ENCODE measurements around the gene BCAS1. TPM values are rescaled to one million over a fixed set of nuclear protein-coding genes. Genes with fewer than 3 reads are reported as not detected.

The BCAS1 gene
- total and polyA plus RNA-seq, 10 of the 15 experiments (the other 5 are each of a cell fraction or from before 2014, with no cell fraction given) = 0.21 to 1.4 (median 0.55) TPM

- DNase-seq (ENCODE audit: low read depth, low spot score) (no peak), FAIRE-seq (peak; percentile 88), ATAC-seq (peak; percentile 97)
- WGBS (ENCODE audit: insufficient coverage, insufficient replicate concordance, low lambda C conversion rate, missing lambda C conversion rate) = 31% methylated on average over 11 of the region's 11 CpGs
- in situ Hi-C loops (cut with MboI) (loop anchor here (5.0 kb wide), 2 partner anchors 94 to 544 kb away; no protein-coding TSS in a partner anchor), intact Hi-C loops (cut with micrococcal nuclease; ENCODE audit: unreplicated experiment) (no loop called here)
- H3K4me3 ChIP-seq = no peak overlapping the region
- no peaks in the 10 kb centered on the region for H3K9me3 ChIP-seq (replicated peaks; ENCODE audit: control insufficient read depth, insufficient read depth, low read length)
- no peaks in the 10 kb centered on the region for H4K20me1 ChIP-seq (ENCODE audit: control insufficient read depth, insufficient read depth)
- H3K4me2 ChIP-seq (ENCODE audit: control insufficient read depth, insufficient read depth) = no peak overlapping the region
- ChIA-PET CTCF (interaction anchor here (0.6 to 7.5 kb wide), 33 partner anchors 9 to 1794 kb away, joined by 3 to 124 read pairs (median 4); partner anchors contain the start of gene PFDN4), POLR2A (no interaction called here), RAD21 (ENCODE audit: unreplicated experiment) (interaction anchor here (0.6 to 1.5 kb wide), 5 partner anchors 9 to 543 kb away, joined by 3 to 7 read pairs (median 3); partner anchors contain the start of gene PFDN4), SMC1A (ENCODE audit: uncharacterized antibody, unreplicated experiment) (interaction anchor here (0.6 to 4.9 kb wide), 12 partner anchors 8 to 545 kb away, joined by 3 to 32 read pairs (median 7); no protein-coding TSS in a partner anchor)
- BruUV-seq (replicated peaks) = no TSS peak
- H3K36me3 ChIP-seq (ENCODE audit: control insufficient read depth in 2 of 2, insufficient read depth in 2 of 2, low read length in 1 of 2) = no peaks in the 10 kb centered on the region
- no peaks in the 10 kb centered on the region for H3K4me1 ChIP-seq (ENCODE audit: control insufficient read depth, insufficient read depth, low read length)
- no peak overlapping the region for H2AFZ ChIP-seq (ENCODE audit: control insufficient read depth, low read depth, low read length)
- H3K9ac ChIP-seq (ENCODE audit: control insufficient read depth, insufficient read depth, low read length) = no peak overlapping the region
- H3K79me2 ChIP-seq (ENCODE audit: control insufficient read depth, insufficient read depth, low read length) = no peaks in the 10 kb centered on the region
- H3K27ac ChIP-seq (ENCODE audit: control insufficient read depth, insufficient read depth) = no peak overlapping the region
- H3K27me3 ChIP-seq (replicated peaks in 1 of 2; ENCODE audit: control insufficient read depth in 2 of 2, insufficient read depth in 2 of 2, low read length in 1 of 2) = no peaks in the 10 kb centered on the region
- no peak for TF ChIP-seq ZBTB40 (IDR thresholded peaks at IDR 0.05; ENCODE audit: borderline replicate concordance)
- TF ChIP-seq CEBPZ (IDR thresholded peaks at IDR 0.05; ENCODE audit: low read depth, low read length) = no peak
- no peak for TF ChIP-seq IRF3 (IDR thresholded peaks at IDR 0.05)
- no peak for TF ChIP-seq RAD51 (IDR thresholded peaks at IDR 0.05)
- TF ChIP-seq ESRRA (IDR thresholded peaks at IDR 0.05; ENCODE audit: low read length) = no peak
- TF ChIP-seq ZSCAN29 (IDR thresholded peaks at IDR 0.05) = no peak
- 0 out of 2 replicates have a peak, but pooled peaks have one; percentile 54 for TF ChIP-seq RB1 (IDR thresholded peaks at IDR 0.05; ENCODE audit: borderline replicate concordance)
- no peak for TF ChIP-seq LARP7 (IDR thresholded peaks at IDR 0.05)
- TF ChIP-seq SRF (IDR thresholded peaks at IDR 0.05; ENCODE audit: low read depth in 2 of 2, low read length in 2 of 2) = no peak
- TF ChIP-seq MYC (IDR thresholded peaks at IDR 0.05; ENCODE audit: insufficient read depth, insufficient read length, insufficient replicate concordance, low read length, severe bottlenecking) = no peak
- TF ChIP-seq SIX5 (IDR thresholded peaks at IDR 0.05; ENCODE audit: low read depth, low read length, severe bottlenecking) = no peak
- TF ChIP-seq SPI1 (IDR thresholded peaks at IDR 0.05; ENCODE audit: borderline replicate concordance, insufficient read depth, low read depth, low read length) = no peak
- no peak for TF ChIP-seq E2F4 (IDR thresholded peaks at IDR 0.05; ENCODE audit: low read depth, low read length)
Observed at GRCh38 chr20:54103067-54103761, 32.8 kb upstream of the BCAS1 start.
